Endodermal cell (in vitro differentiated cells): ENCODE measurements around the gene SZT2. TPM values are rescaled to one million over a fixed set of nuclear protein-coding genes. Genes with fewer than 3 reads are reported as not detected.
A peak's percentile ranks its signal among the peaks of the same experiment; 100 is the strongest.

Experiments
- DNase-seq: peaks from one replicate; pipeline ENCODE4 v3.0.0-alpha.2; 2017
- H3K27ac ChIP-seq: 2 replicates; pipeline ENCODE4 v1.5.1; 2013; ENCODE audit warnings: mild to moderate bottlenecking, low read depth, low read length, moderate library complexity
- H3K27me3 ChIP-seq: 2 replicates; pipeline ENCODE4 v1.6.1; 2013; ENCODE audit warnings: mild to moderate bottlenecking, low read length, moderate library complexity; ENCODE audit not compliant: insufficient read depth, control insufficient read depth, poor library complexity, severe bottlenecking
- H3K36me3 ChIP-seq: 2 replicates; pipeline ENCODE4 v1.7.0; 2013; ENCODE audit warnings: mild to moderate bottlenecking, low read length, moderate library complexity; ENCODE audit not compliant: control insufficient read depth, insufficient read depth
- H3K4me1 ChIP-seq: one replicate; pipeline ENCODE4 v1.7.0; 2013; ENCODE audit warnings: low read length; ENCODE audit not compliant: control insufficient read depth, insufficient read depth
- H3K4me3 ChIP-seq: 2 replicates; pipeline ENCODE4 v1.5.1; 2013; ENCODE audit warnings: mild to moderate bottlenecking, low read length, moderate library complexity
- H3K9ac ChIP-seq: 2 replicates; pipeline ENCODE4 v1.6.1; 2013; ENCODE audit warnings: mild to moderate bottlenecking, low read length, moderate library complexity; ENCODE audit not compliant: poor library complexity, severe bottlenecking; ENCODE audit errors: extremely low read depth
- H3K9me3 ChIP-seq: 2 replicates; pipeline ENCODE4 v1.6.1; 2013; ENCODE audit warnings: mild to moderate bottlenecking, low read length, moderate library complexity; ENCODE audit not compliant: control insufficient read depth
- H3K27ac Mint-ChIP-seq: 2 replicates; pipeline ENCODE4 v1.8.0; 2020; ENCODE audit warnings: mixed read lengths
- H3K27me3 Mint-ChIP-seq: 2 replicates; pipeline ENCODE4 v1.8.0; 2021; ENCODE audit warnings: mild to moderate bottlenecking, mixed read lengths; ENCODE audit not compliant: insufficient read depth
- H3K36me3 Mint-ChIP-seq: 2 replicates; pipeline ENCODE4 v1.8.0; 2020; ENCODE audit warnings: low read depth, mixed read lengths
- H3K4me1 Mint-ChIP-seq: 2 replicates; pipeline ENCODE4 v1.8.0; 2020; ENCODE audit warnings: mixed read lengths
- H3K4me3 Mint-ChIP-seq: 2 replicates; pipeline ENCODE4 v1.8.0; 2020; ENCODE audit warnings: mild to moderate bottlenecking, moderate library complexity, mixed read lengths
- H3K9me3 Mint-ChIP-seq: 2 replicates; pipeline ENCODE4 v1.8.0; 2020; ENCODE audit warnings: mild to moderate bottlenecking, mixed read lengths
- CTCF ChIP-seq: fragments of 200-600 bp; sonication (generic); conservative IDR thresholded peaks from 2 replicates; pipeline ENCODE4 v1.5.0; 2021; ENCODE audit warnings: antibody characterized with exemption, mild to moderate bottlenecking
- WGBS, 2 experiments: methylation state at CpG; one replicate each; pipeline versions ENCODE4 v1.1.5 to v1.1.7; 2013; ENCODE audit warnings: missing lambda C conversion rate in 2 of 2, mixed read lengths in 1 of 2; ENCODE audit not compliant: insufficient coverage in 1 of 2, insufficient read length in 1 of 2; 5-methylcytosine and 5-hydroxymethylcytosine counted together
- total RNA-seq, 2 donors: library from RNA; stranded (reverse); fragmentation: NEBNext Ultra II Directional in 1 of 2; extraction: Animal tissue kit (Norgen Biotek cat#: 25700) in 1 of 2; gene quantifications; 2 replicates in 1 of 2; 3 replicates in 1 of 2; pipeline ENCODE4 v1.2.1, GENCODE V29; 2021

Gene SZT2
- total RNA-seq, 2 donors from 2014 or later: 55.6 to 59.7 TPM

DNA sequence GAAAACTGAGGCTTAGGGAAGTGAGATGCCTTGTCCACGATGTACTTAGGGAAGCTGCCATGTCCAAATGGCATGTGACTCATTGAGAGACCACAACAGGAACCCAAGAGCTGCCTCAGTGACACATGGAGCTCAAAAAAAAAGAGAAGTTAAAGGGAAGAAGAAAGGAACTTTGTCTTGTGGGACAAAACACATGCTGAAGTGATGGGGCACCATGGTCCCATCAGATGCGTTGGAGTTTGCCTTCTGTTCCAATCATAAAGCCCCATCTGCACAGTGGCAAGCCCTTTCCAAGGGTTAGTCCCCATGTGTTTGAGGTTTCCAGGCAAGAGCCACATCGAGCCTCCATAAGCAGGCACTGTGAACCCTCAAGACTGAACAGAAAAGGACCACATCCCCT, 8.1 kb upstream of the SZT2 start:
- Mint-ChIP-seq H3K27me3 (no peaks in the 10 kb centered on the region), H3K4me3 (no peak overlapping the region), H3K9me3 (no peaks in the 10 kb centered on the region), H3K36me3 (peaks cover 41% of the 10 kb centered on the region), H3K4me1 (no peaks in the 10 kb centered on the region), H3K27ac (no peak overlapping the region)
- H3K27me3 ChIP-seq: no peaks in the 10 kb centered on the region
- H3K9ac ChIP-seq: no peak overlapping the region
- no peaks in the 10 kb centered on the region for H3K9me3 ChIP-seq
- DNase-seq: no peak
- peaks cover 38% of the 10 kb centered on the region for H3K36me3 ChIP-seq
- no peaks in the 10 kb centered on the region for H3K4me1 ChIP-seq
- H3K27ac ChIP-seq: no peak overlapping the region
- no peak for TF ChIP-seq CTCF
- WGBS, 2 experiments: 90 to 91% methylated on average over 3 of the region's 3 CpGs
- no peak overlapping the region for H3K4me3 ChIP-seq

GRCh38 chr1:43382027-43382779, 7.5 kb upstream of the SZT2 start:
- H3K27ac Mint-ChIP-seq: no peak overlapping the region
- no peaks in the 10 kb centered on the region for H3K4me1 ChIP-seq
- H3K9ac ChIP-seq: no peak overlapping the region
- no peak for DNase-seq
- peaks cover 44% of the 10 kb centered on the region for H3K36me3 ChIP-seq
- H3K4me1 Mint-ChIP-seq: no peaks in the 10 kb centered on the region
- H3K4me3 ChIP-seq: no peak overlapping the region
- peaks cover 42% of the 10 kb centered on the region for H3K36me3 Mint-ChIP-seq
- 90 to 100% methylated on average over 1 to 6 of the region's 6 CpGs for WGBS, 2 experiments
- H3K27me3 ChIP-seq: no peaks in the 10 kb centered on the region
- H3K27me3 Mint-ChIP-seq: no peaks in the 10 kb centered on the region
- H3K9me3 Mint-ChIP-seq: no peaks in the 10 kb centered on the region
- TF ChIP-seq CTCF: no peak
- no peaks in the 10 kb centered on the region for H3K9me3 ChIP-seq
- H3K4me3 Mint-ChIP-seq: no peak overlapping the region
- no peak overlapping the region for H3K27ac ChIP-seq

DNA sequence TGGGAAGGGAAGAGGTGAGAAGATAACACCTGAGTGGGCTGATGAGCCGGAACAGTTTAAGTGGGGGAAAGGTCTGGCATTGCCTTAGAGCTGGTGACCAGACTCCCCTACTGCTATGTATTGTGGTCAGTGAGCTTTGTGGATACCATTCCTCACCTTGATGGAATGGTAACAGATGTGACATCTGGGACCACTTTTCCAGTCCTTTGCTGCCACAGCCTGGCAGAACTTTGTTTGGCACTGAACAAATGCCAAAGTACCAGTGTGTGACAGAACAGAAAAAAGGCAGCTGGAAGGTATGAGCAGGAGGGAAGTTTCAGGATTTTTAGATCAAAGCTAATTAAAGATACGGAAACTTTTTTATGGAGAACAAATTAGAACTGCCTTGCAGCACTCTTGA, 6.2 kb upstream of the SZT2 start:
- Histone ChIP-seq H3K36me3 (peaks cover 52% of the 10 kb centered on the region), H3K27ac (no peak overlapping the region), H3K4me1 (peaks cover 3% of the 10 kb centered on the region), H3K9ac (no peak overlapping the region), H3K9me3 (no peaks in the 10 kb centered on the region), H3K4me3 (no peak overlapping the region), H3K27me3 (no peaks in the 10 kb centered on the region)
- Mint-ChIP-seq H3K27ac (no peak overlapping the region), H3K27me3 (no peaks in the 10 kb centered on the region), H3K4me3 (no peak overlapping the region), H3K9me3 (no peaks in the 10 kb centered on the region), H3K36me3 (peaks cover 42% of the 10 kb centered on the region), H3K4me1 (peaks cover under 1% of the 10 kb centered on the region)
- TF ChIP-seq CTCF: peak; percentile 29
- no peak for DNase-seq
- 89 to 94% methylated on average over 1 to 2 of the region's 2 CpGs for whole genome bisulfite sequencing, 2 experiments
